A673 (cell line): ENCODE data around the gene EXT2. TPM values are rescaled to one million over a fixed set of nuclear protein-coding genes. Genes with fewer than 3 reads are reported as not detected.

Experiments used
- BruUV-seq: library from RNA; stranded (reverse); fragments of 400-500 nt; replicated peaks from 2 replicates; lab custom pipeline; 2021; lab: Mats Ljungman, UMichigan
- CTCF ChIA-PET: fragments of 300-600 bp; sonication (Branson Sonifier 250); formaldehyde crosslinking; loops from one replicate; lab custom pipeline; 2022; ENCODE audit warnings: antibody characterized with exemption; lab: Charles Lee
- POLR2A ChIA-PET: fragments of 300-600 bp; sonication (Branson Sonifier 250); formaldehyde crosslinking; loops from one replicate; lab custom pipeline; 2022; ENCODE audit warnings: antibody characterized with exemption; ENCODE audit not compliant: low non-redundant PET; lab: Charles Lee
- DNase-seq: peaks from one replicate; pipeline ENCODE4 v3.0.0-alpha.2; 2015; ENCODE audit warnings: low spot score
- H3K27ac ChIP-seq: fragments of 200-600 bp; sonication (generic); 2 replicates; pipeline ENCODE4 v1.5.1; 2016; ENCODE audit warnings: mixed run types, low read depth, mild to moderate bottlenecking, mixed read lengths, antibody characterized with exemption, low read length; ENCODE audit not compliant: poor library complexity, severe bottlenecking
- H3K27me3 ChIP-seq: fragments of 200-600 bp; sonication (generic); replicated peaks from 2 replicates; pipeline ENCODE4 v1.6.1; 2017; ENCODE audit warnings: mixed run types, low read depth, mild to moderate bottlenecking, mixed read lengths, antibody characterized with exemption, low read length; ENCODE audit not compliant: insufficient read depth, poor library complexity
- H3K36me3 ChIP-seq: fragments of 200-600 bp; sonication (generic); 2 replicates; pipeline ENCODE4 v1.6.1; 2016; ENCODE audit warnings: mixed run types, mild to moderate bottlenecking, mixed read lengths, antibody characterized with exemption, low read length; ENCODE audit not compliant: insufficient read depth, poor library complexity, severe bottlenecking
- H3K4me1 ChIP-seq: fragments of 200-600 bp; sonication (generic); 2 replicates; pipeline ENCODE4 v1.6.1; 2017; ENCODE audit warnings: mixed run types, mild to moderate bottlenecking, mixed read lengths, antibody characterized with exemption, low read length; ENCODE audit not compliant: insufficient read depth, poor library complexity, severe bottlenecking
- H3K4me3 ChIP-seq: fragments of 200-600 bp; sonication (generic); 2 replicates; pipeline ENCODE4 v1.5.1; 2016; ENCODE audit warnings: low read depth, mixed run types, mild to moderate bottlenecking, mixed read lengths, low read length; ENCODE audit not compliant: poor library complexity, severe bottlenecking
- H3K9me3 ChIP-seq: fragments of 200-600 bp; sonication (generic); 2 replicates; pipeline ENCODE4 v1.6.1; 2016; ENCODE audit warnings: mixed run types, low read depth, mild to moderate bottlenecking, mixed read lengths, antibody characterized with exemption, low read length; ENCODE audit not compliant: poor library complexity, severe bottlenecking
- EZH2 ChIP-seq: fragments of 200-600 bp; sonication (generic); IDR thresholded peaks from 2 replicates; pipeline ENCODE4 v1.6.1; 2017; ENCODE audit warnings: borderline replicate concordance, low read depth, mild to moderate bottlenecking, mixed read lengths, antibody characterized with exemption, low read length; ENCODE audit not compliant: poor library complexity, severe bottlenecking
- intact Hi-C: fragments of 100-400 bp; cut with micrococcal nuclease; formaldehyde crosslinking; loops from one replicate; pipeline ENCODE4 v1.10.0; 2022; ENCODE audit not compliant: unreplicated experiment
- total RNA-seq: library from RNA; stranded (reverse); gene quantifications from 2 replicates; pipeline ENCODE4 v1.2.3, GENCODE V29; 2021
- TF ChIP-seq, protein P1 (sequence below): fragments of 300-800, 200-600 bp; sonication (generic); conservative IDR thresholded peaks from 2 replicates; pipeline ENCODE4 v1.5.1; 2017; ENCODE audit warnings: low read depth, mild to moderate bottlenecking, antibody characterized with exemption, low read length, moderate library complexity, mixed read lengths

EXT2 gene
- total RNA-seq, 1 experiment from 2014 or later, result 123 TPM

DNA sequence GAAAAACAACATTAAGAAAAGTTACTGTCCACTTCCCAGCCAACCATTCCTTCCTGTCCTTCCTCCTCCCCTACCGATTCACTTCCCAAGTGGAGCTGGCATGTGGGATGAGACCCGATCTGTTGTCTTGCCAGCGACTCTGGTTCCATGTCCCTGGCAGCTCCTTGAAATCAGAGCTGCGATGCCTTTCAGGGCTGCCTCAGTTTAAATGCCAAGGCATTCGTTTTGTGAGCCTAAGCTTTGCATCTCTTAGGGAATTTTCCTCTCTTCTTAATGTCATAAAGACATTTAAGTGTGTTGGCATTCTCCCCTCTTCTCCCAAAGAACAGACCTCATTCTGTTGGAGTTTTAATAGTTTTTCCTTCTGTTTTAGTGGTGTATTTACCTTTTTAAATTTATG lies 98.4 kb downstream of the EXT2 start:
- DNase-seq, result no peak
- TF ChIP-seq, protein P1, sequence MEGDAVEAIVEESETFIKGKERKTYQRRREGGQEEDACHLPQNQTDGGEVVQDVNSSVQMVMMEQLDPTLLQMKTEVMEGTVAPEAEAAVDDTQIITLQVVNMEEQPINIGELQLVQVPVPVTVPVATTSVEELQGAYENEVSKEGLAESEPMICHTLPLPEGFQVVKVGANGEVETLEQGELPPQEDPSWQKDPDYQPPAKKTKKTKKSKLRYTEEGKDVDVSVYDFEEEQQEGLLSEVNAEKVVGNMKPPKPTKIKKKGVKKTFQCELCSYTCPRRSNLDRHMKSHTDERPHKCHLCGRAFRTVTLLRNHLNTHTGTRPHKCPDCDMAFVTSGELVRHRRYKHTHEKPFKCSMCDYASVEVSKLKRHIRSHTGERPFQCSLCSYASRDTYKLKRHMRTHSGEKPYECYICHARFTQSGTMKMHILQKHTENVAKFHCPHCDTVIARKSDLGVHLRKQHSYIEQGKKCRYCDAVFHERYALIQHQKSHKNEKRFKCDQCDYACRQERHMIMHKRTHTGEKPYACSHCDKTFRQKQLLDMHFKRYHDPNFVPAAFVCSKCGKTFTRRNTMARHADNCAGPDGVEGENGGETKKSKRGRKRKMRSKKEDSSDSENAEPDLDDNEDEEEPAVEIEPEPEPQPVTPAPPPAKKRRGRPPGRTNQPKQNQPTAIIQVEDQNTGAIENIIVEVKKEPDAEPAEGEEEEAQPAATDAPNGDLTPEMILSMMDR, result no peak
- no peak for TF ChIP-seq EZH2
- ChIA-PET POLR2A (interaction anchor here (0.9 kb wide), 1 partner anchor 92 kb away, joined by 5 read pairs; no protein-coding TSS in a partner anchor), CTCF (interaction anchor here (0.8 kb wide), 1 partner anchor 53 kb away, joined by 3 read pairs; no protein-coding TSS in a partner anchor)
- intact Hi-C loops, result loop anchor here (5.0 kb wide), 2 partner anchors 98 to 113 kb away; no protein-coding TSS in a partner anchor
- no peak overlapping the region for H3K4me3 ChIP-seq
- no TSS peak for BruUV-seq
- H3K4me1 ChIP-seq, result peaks cover 57% of the 10 kb centered on the region
- peaks cover 24% of the 10 kb centered on the region for H3K36me3 ChIP-seq
- no peaks in the 10 kb centered on the region for H3K27me3 ChIP-seq
- H3K9me3 ChIP-seq, result peaks cover 19% of the 10 kb centered on the region
- H3K27ac ChIP-seq, result peak overlapping the region; percentile 83

DNA sequence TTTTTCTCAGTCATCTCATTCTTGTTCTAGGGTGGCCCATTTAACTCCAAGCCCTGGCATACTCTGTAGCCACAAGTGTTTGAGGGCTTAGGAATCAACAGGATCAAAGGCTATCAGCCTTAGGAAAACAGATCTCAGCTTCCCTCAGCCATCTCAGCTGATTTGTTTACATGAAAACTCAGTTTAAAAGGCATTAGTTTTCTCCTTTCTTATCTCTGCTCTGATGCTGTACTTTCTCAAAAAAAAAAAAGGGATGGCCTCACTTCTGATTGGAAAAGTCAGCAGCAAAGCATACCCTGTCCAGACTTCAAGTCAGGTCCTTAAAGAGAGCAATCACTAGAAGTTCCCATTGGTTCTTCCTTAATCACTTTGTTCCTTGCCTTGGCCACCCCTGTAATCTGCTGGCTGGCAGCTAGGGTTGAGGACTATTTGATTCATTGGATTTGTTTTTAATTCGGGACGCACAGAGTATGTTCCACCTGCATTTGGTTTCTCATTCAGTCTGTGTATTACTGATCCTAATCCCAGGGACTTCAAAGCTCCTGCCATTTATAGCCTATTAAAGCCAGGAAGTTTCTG lies 102.8 kb downstream of the EXT2 start:
- DNase-seq, result no peak
- intact Hi-C loops, result no loop called here
- Histone ChIP-seq H3K27ac (peak overlapping the region; percentile 28), H3K27me3 (no peaks in the 10 kb centered on the region), H3K9me3 (peaks cover 11% of the 10 kb centered on the region), H3K4me3 (no peak overlapping the region), H3K36me3 (peaks cover 14% of the 10 kb centered on the region), H3K4me1 (peaks cover 26% of the 10 kb centered on the region)
- TF ChIP-seq, protein P1, result no peak
- TF ChIP-seq EZH2, result no peak
- ChIA-PET CTCF (interaction anchor here (0.6 kb wide), 1 partner anchor 10 kb away, joined by 5 read pairs; no protein-coding TSS in a partner anchor), POLR2A (no interaction called here)
- no TSS peak for BruUV-seq

DNA sequence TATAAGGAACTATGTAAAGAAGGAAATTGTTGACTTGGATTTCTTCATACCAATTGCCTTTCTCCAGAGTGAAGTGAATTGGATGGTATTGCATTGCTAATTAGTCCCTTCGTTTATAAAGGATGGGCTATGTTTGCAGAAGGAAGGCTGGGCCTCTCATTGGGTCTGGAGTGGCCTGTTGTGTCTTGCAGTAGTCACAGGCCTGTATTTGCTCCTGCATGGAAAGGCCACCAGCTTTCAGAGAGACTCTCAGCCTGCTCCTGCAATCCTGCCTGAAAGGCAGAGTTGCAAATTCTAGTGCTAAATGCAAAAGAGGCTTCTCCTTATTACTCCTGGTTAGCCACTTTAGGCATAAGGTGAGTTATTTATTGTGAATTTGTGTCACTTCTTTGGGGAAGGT lies 103.8 kb downstream of the EXT2 start:
- DNase-seq, result no peak
- H3K27me3 ChIP-seq, result no peaks in the 10 kb centered on the region
- H3K4me3 ChIP-seq, result no peak overlapping the region
- intact Hi-C loops, result no loop called here
- ChIA-PET CTCF (no interaction called here), POLR2A (no interaction called here)
- BruUV-seq, result TSS peak; percentile 19
- peak overlapping the region; percentile 28 for H3K27ac ChIP-seq
- TF ChIP-seq EZH2, result no peak
- TF ChIP-seq, protein P1, result no peak
- peaks cover 17% of the 10 kb centered on the region for H3K4me1 ChIP-seq
- H3K36me3 ChIP-seq, result peaks cover 13% of the 10 kb centered on the region
- peaks cover 11% of the 10 kb centered on the region for H3K9me3 ChIP-seq
